ENCODE data around the gene SDHA. TPM values are rescaled to one million over a fixed set of nuclear protein-coding genes. Genes with fewer than 3 reads are reported as not detected.
"Not testable (repeated sequence)": the region's sequence is repeated elsewhere in the genome, so short reads cannot be mapped to it uniquely, and the experiment has no call there.

The SDHA gene
- total RNA-seq, 1 experiment from 2014 or later: 163 TPM

DNA sequence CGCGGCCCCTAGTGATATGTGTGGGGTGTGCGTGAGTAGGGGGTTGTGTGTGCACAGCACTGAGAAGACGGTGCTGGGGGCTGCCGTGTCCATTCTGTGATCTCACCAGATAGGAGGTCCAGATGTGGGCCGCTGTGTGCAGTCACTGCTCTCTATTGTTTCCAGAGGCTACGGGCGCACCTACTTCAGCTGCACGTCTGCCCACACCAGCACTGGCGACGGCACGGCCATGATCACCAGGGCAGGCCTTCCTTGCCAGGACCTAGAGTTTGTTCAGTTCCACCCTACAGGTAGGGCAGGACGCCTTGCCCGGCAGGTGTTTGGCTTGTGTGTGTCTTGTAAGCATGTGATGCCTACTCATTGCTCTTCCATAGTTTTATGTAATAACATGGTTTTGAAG is 12.6 kb downstream of the SDHA start:
- DNase-seq (no peak), ATAC-seq (no peak)
- TF ChIP-seq, protein P1, sequence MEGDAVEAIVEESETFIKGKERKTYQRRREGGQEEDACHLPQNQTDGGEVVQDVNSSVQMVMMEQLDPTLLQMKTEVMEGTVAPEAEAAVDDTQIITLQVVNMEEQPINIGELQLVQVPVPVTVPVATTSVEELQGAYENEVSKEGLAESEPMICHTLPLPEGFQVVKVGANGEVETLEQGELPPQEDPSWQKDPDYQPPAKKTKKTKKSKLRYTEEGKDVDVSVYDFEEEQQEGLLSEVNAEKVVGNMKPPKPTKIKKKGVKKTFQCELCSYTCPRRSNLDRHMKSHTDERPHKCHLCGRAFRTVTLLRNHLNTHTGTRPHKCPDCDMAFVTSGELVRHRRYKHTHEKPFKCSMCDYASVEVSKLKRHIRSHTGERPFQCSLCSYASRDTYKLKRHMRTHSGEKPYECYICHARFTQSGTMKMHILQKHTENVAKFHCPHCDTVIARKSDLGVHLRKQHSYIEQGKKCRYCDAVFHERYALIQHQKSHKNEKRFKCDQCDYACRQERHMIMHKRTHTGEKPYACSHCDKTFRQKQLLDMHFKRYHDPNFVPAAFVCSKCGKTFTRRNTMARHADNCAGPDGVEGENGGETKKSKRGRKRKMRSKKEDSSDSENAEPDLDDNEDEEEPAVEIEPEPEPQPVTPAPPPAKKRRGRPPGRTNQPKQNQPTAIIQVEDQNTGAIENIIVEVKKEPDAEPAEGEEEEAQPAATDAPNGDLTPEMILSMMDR (conservative IDR thresholded peaks at IDR 0.05; ENCODE audit: low read depth, low read length): no peak
- TF ChIP-seq EZH2 (IDR thresholded peaks at IDR 0.05; ENCODE audit: low read length, unreplicated experiment): no peak
- no peak for TF ChIP-seq EZH2phosphoT487 (IDR thresholded peaks at IDR 0.05; ENCODE audit: borderline replicate concordance, low read length)
- H3K4me1 ChIP-seq (ENCODE audit: insufficient read depth, low read length): no peaks in the 10 kb centered on the region
- H3K9me3 ChIP-seq (ENCODE audit: low read length): no peaks in the 10 kb centered on the region
- H3K79me2 ChIP-seq (ENCODE audit: low read length): peaks cover 3% of the 10 kb centered on the region; the same call in 1 of the 2 replicates
- no peaks in the 10 kb centered on the region for H3K9me2 ChIP-seq (replicated peaks; ENCODE audit: low read length)
- H3F3A ChIP-seq (ENCODE audit: low read length, unreplicated experiment): no peaks in the 10 kb centered on the region
- intact Hi-C loops (cut with micrococcal nuclease): no loop called here
- no peaks in the 10 kb centered on the region for H3K27me3 ChIP-seq (ENCODE audit: low read length)
- CTCF ChIA-PET: no interaction called here
- H3K27ac ChIP-seq (ENCODE audit: low read length): no peak overlapping the region
- H3K36me3 ChIP-seq (ENCODE audit: low read depth, low read length): peaks cover 55% of the 10 kb centered on the region
- H4K20me1 ChIP-seq (ENCODE audit: low read length): no peaks in the 10 kb centered on the region
- POLR2A ChIA-PET (ENCODE audit: unreplicated experiment): no interaction called here
- no peak overlapping the region for H3K9ac ChIP-seq (ENCODE audit: low read length)
- no TSS peak for BruUV-seq (replicated peaks)
- H3K4me2 ChIP-seq (ENCODE audit: low read length): no peak overlapping the region
- H3K4me3 ChIP-seq (ENCODE audit: low read length): no peak overlapping the region
- no peak overlapping the region for H2AFZ ChIP-seq (ENCODE audit: low read length)

DNA sequence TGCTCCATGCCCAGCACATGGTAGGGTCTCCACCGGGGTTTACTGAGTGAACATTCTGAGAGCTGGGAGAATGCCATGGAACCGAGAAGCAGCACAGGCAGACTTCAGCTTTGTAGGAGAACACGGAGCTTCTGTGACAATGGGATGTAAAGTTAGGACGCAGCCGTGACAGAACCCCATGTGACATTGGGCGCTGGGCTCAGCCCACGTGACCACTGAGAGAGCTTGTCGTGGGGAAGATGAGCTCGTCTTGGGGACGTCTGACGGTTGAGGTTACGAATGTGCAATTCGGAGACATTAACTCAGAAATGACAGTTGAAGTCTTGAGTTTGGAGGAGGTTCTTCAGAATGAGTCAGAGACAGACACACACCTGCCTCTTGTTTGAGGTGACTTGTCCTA is 13.5 kb downstream of the SDHA start:
- ChIA-PET POLR2A (ENCODE audit: unreplicated experiment) (no interaction called here), CTCF (no interaction called here)
- H3K27me3 ChIP-seq (ENCODE audit: low read length): no peaks in the 10 kb centered on the region
- H3K9me3 ChIP-seq (ENCODE audit: low read length): no peaks in the 10 kb centered on the region
- no peaks in the 10 kb centered on the region for H3K79me2 ChIP-seq (ENCODE audit: low read length)
- DNase-seq (no peak), ATAC-seq (no peak)
- no peak overlapping the region for H3K4me2 ChIP-seq (ENCODE audit: low read length)
- intact Hi-C loops (cut with micrococcal nuclease): no loop called here
- H3K4me1 ChIP-seq (ENCODE audit: insufficient read depth, low read length): no peaks in the 10 kb centered on the region
- BruUV-seq (replicated peaks): no TSS peak
- H3K36me3 ChIP-seq (ENCODE audit: low read depth, low read length): peaks cover 48% of the 10 kb centered on the region
- no peaks in the 10 kb centered on the region for H3F3A ChIP-seq (ENCODE audit: low read length, unreplicated experiment)
- no peaks in the 10 kb centered on the region for H4K20me1 ChIP-seq (ENCODE audit: low read length)
- TF ChIP-seq EZH2 (IDR thresholded peaks at IDR 0.05; ENCODE audit: low read length, unreplicated experiment): no peak
- TF ChIP-seq, protein P1 (conservative IDR thresholded peaks at IDR 0.05; ENCODE audit: low read depth, low read length): no peak
- H3K9ac ChIP-seq (ENCODE audit: low read length): no peak overlapping the region
- H3K4me3 ChIP-seq (ENCODE audit: low read length): no peak overlapping the region
- no peak overlapping the region for H2AFZ ChIP-seq (ENCODE audit: low read length)
- no peaks in the 10 kb centered on the region for H3K9me2 ChIP-seq (replicated peaks; ENCODE audit: low read length)
- no peak overlapping the region for H3K27ac ChIP-seq (ENCODE audit: low read length)

DNA sequence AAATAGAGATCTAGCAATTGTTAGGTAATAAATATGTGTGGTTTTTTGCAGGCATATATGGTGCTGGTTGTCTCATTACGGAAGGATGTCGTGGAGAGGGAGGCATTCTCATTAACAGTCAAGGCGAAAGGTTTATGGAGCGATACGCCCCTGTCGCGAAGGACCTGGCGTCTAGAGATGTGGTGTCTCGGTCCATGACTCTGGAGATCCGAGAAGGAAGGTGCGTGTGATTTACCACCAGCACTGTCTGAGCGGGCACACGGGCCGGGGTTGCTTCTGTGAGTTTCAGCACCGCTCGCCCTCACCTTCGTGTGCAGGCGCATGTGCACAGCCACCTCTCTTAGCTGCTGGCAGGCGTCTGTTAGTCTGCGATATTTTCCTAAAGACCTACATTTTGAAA is 15.3 kb downstream of the SDHA start:
- H3K4me2 ChIP-seq (ENCODE audit: low read length); H3K9ac ChIP-seq (ENCODE audit: low read length); BruUV-seq (replicated peaks); POLR2A ChIA-PET (ENCODE audit: unreplicated experiment); H2AFZ ChIP-seq (ENCODE audit: low read length); H3K27me3 ChIP-seq (ENCODE audit: low read length); ATAC-seq; DNase-seq; H3K9me2 ChIP-seq (replicated peaks; ENCODE audit: low read length); H3K27ac ChIP-seq (ENCODE audit: low read length); H4K20me1 ChIP-seq (ENCODE audit: low read length); intact Hi-C loops (cut with micrococcal nuclease); H3K4me3 ChIP-seq (ENCODE audit: low read length); H3K79me2 ChIP-seq (ENCODE audit: low read length); H3K4me1 ChIP-seq (ENCODE audit: insufficient read depth, low read length); H3K9me3 ChIP-seq (ENCODE audit: low read length); H3F3A ChIP-seq (ENCODE audit: low read length, unreplicated experiment): not testable (repeated sequence)
- H3K36me3 ChIP-seq (ENCODE audit: low read depth, low read length): peaks cover 40% of the 10 kb centered on the region
- CTCF ChIA-PET: interaction anchor here (1.2 kb wide), 1 partner anchor 45 kb away, joined by 4 read pairs; no protein-coding TSS in a partner anchor
